ENCODE results near the gene TSHZ3. TPM values are rescaled to one million over a fixed set of nuclear protein-coding genes. Genes with fewer than 3 reads are reported as not detected.
A peak's percentile ranks its signal among the peaks of the same experiment; 100 is the strongest.

The TSHZ3 gene
- polyA plus RNA-seq, 3 donors from 2014 or later = 0.74 to 3.5 (median 1.5) TPM

DNA sequence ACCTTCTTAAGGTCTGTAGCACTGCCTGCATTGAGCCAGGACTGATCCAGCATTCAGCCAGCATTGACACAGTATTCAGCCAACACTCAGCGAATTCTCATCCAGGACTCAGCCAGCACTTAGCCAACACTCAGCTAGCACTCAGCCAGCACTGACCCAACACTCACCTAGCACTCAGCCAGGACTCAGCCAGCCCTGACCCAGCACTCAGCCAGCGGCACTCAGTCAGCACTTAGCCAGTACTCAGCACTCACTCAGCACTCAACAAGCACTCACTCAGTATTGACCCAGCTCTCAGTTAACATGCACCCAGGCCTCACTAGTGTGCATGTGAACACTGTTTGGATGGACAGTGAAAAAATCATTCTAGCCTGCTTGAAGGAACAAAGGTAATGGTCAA, 55.0 kb downstream of the TSHZ3 start:
- Mint-ChIP-seq H3K27ac (no peak overlapping the region), H3K36me3 (no peaks in the 10 kb centered on the region), H3K27me3 (ENCODE audit: low read depth in 3 of 3) (peaks cover 0 to 2% (median 1%) of the 10 kb centered on the region in 3 donors), H3K4me3 (no peak overlapping the region), H3K9me3 (no peaks in the 10 kb centered on the region), H3K4me1 (peaks cover 0 to 1% of the 10 kb centered on the region in 2 donors)
- DNase-seq = no peak

DNA sequence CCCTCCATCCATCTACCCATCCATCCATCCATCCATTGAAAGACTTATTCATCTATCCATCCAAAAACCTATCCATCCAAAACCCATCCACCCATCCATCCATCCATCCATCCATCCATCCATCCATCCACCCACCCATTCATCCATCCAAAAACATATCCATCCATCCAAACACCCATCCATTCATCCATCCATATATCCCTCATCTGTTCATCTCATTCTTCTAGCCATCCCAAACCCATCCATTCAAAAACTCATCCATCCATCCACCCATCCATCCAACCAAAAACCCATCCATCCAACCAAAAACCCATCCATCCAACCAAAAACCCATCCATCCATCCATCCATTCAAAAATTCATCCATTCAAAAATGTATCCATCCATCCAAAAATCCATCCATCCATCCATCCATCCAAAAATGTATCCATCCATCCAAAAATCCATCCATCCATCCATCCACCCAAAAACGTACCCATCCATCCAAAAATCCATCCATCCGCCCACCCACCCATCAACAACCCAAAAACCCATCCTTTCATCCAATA, 56.5 kb downstream of the TSHZ3 start:
- H3K27me3 Mint-ChIP-seq (ENCODE audit: low read depth in 3 of 3) = peaks cover 0 to 2% (median 1%) of the 10 kb centered on the region in 3 donors
- no peak for DNase-seq
- H3K9me3 Mint-ChIP-seq = no peaks in the 10 kb centered on the region
- no peaks in the 10 kb centered on the region for H3K36me3 Mint-ChIP-seq
- peaks cover 0 to 1% of the 10 kb centered on the region in 2 donors for H3K4me1 Mint-ChIP-seq
- no peak overlapping the region for H3K27ac Mint-ChIP-seq
- no peak overlapping the region for H3K4me3 Mint-ChIP-seq

- no peaks in the 10 kb centered on the region for H3K9me3 Mint-ChIP-seq
- no peaks in the 10 kb centered on the region for H3K36me3 Mint-ChIP-seq
- DNase-seq = no peak
- H3K4me3 Mint-ChIP-seq = no peak overlapping the region
- H3K4me1 Mint-ChIP-seq = peaks cover 4 to 5% of the 10 kb centered on the region in 2 donors
- H3K27ac Mint-ChIP-seq = no peak overlapping the region
- peaks cover 0 to 2% (median 1%) of the 10 kb centered on the region in 3 donors for H3K27me3 Mint-ChIP-seq (ENCODE audit: low read depth in 3 of 3)
These were observed 58.2 kb downstream of the TSHZ3 start for GRCh38 chr19:31290931-31291590.

- peak overlapping the region in 1 of 6 donors; percentile 46 for H3K27ac Mint-ChIP-seq
- H3K9me3 Mint-ChIP-seq = no peaks in the 10 kb centered on the region
- H3K27me3 Mint-ChIP-seq (ENCODE audit: low read depth in 3 of 3) = peaks cover 0 to 2% (median 1%) of the 10 kb centered on the region in 3 donors
- peaks cover 5 to 9% of the 10 kb centered on the region in 2 donors for H3K4me1 Mint-ChIP-seq
- H3K36me3 Mint-ChIP-seq = no peaks in the 10 kb centered on the region
- no peak overlapping the region for H3K4me3 Mint-ChIP-seq
- no peak for DNase-seq
These were observed 59.3 kb downstream of the TSHZ3 start for GRCh38 chr19:31289976-31290375.

DNA sequence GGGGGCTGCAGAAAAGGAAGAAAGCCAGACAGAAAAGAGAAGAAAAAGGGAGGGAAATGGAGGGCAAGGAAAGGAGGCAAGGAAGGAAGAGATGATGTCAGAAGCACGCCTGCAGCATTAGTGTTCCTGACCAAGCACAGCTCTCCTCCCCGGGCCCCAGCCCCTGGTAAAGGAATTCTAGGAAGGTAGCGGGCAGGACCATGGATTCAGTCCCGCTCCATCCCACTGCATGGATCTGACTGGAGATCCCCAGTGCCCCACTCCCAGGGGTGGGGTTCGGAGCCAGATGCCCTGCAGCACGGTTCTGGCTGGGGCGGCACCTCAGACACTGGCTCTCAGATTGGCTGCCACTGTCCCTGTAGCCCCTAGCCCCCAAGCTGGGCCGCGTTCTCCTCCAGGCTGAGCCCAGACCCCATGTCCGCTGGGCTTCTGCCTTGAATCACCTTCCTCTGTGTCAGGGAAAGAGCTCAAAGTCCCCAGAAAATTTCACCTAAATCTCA, 59.8 kb downstream of the TSHZ3 start:
- H3K4me1 Mint-ChIP-seq = peaks cover 8 to 9% of the 10 kb centered on the region in 2 donors
- H3K36me3 Mint-ChIP-seq = no peaks in the 10 kb centered on the region
- no peaks in the 10 kb centered on the region for H3K9me3 Mint-ChIP-seq
- H3K27ac Mint-ChIP-seq = no peak overlapping the region
- peaks cover 0 to 2% (median 1%) of the 10 kb centered on the region in 3 donors for H3K27me3 Mint-ChIP-seq (ENCODE audit: low read depth in 3 of 3)
- H3K4me3 Mint-ChIP-seq = no peak overlapping the region
- no peak for DNase-seq

GRCh38 chr19:31286491-31286890, 62.7 kb downstream of the TSHZ3 start:
- H3K36me3 Mint-ChIP-seq = no peaks in the 10 kb centered on the region
- H3K4me3 Mint-ChIP-seq = no peak overlapping the region
- H3K9me3 Mint-ChIP-seq = no peaks in the 10 kb centered on the region
- H3K27me3 Mint-ChIP-seq (ENCODE audit: low read depth in 3 of 3) = peaks cover 0 to under 1% (median 0%) of the 10 kb centered on the region in 3 donors
- H3K27ac Mint-ChIP-seq = peak overlapping the region in 2 of 6 donors; percentile 13 to 60
- DNase-seq = no peak
- peaks cover 9% of the 10 kb centered on the region in 2 donors for H3K4me1 Mint-ChIP-seq

DNA sequence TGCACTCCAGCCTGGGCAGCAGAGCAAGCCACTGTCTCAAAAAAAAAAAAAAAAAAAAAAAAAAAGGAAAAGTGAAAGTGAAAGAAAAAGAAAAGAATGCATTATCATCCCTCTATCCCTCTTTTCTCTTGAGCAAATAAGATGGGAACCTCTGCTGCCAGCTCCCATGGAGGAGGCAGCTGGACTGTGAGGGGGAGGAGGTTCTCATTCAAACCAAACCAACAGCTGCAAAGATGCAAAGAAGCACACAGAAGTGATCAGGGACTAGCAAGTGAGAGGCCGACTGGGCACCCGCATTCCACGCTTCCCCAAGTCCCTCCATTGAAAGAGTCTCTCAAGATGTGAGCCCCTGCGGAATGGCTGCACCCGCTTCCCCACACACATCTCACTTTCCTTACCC, 63.5 kb downstream of the TSHZ3 start:
- DNase-seq = no peak
- peak overlapping the region in 1 of 5 donors; percentile 26 for H3K4me3 Mint-ChIP-seq
- peaks cover 9% of the 10 kb centered on the region in 2 donors for H3K4me1 Mint-ChIP-seq
- H3K9me3 Mint-ChIP-seq = no peaks in the 10 kb centered on the region
- no peaks in the 10 kb centered on the region for H3K36me3 Mint-ChIP-seq
- H3K27ac Mint-ChIP-seq = peak overlapping the region in 2 of 6 donors; percentile 64 to 77
- peaks cover 0 to 2% (median 0%) of the 10 kb centered on the region in 3 donors for H3K27me3 Mint-ChIP-seq (ENCODE audit: low read depth in 3 of 3)

DNA sequence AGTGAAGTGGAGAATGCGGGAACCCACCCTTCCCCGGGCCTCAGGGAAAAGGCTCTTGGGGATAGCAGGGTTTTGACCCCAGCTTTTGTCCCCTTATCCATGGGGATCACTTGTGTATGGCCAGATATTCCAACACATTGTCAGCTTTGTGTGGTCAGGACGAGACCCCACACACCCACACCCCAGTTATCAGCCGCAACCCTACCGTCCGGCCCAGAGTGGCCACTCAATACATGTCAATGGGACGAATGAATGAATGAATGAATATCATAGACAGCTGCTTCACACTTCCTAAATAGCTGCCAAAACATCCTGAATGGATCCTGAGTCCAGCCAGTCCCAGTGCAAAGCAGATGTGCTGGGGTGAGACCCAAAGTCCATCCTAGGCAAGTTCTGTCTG, 64.6 kb downstream of the TSHZ3 start:
- peaks cover 0 to 2% (median 0%) of the 10 kb centered on the region in 3 donors for H3K27me3 Mint-ChIP-seq (ENCODE audit: low read depth in 3 of 3)
- no peaks in the 10 kb centered on the region for H3K36me3 Mint-ChIP-seq

GRCh38 chr19:31283701-31284100, 65.5 kb downstream of the TSHZ3 start:
- Mint-ChIP-seq H3K4me3 (no peak overlapping the region), H3K9me3 (no peaks in the 10 kb centered on the region), H3K4me1 (peaks cover 9% of the 10 kb centered on the region in 2 donors), H3K36me3 (peaks cover 0 to 4% (median 2%) of the 10 kb centered on the region in 3 donors), H3K27ac (no peak overlapping the region), H3K27me3 (ENCODE audit: low read depth in 3 of 3) (peaks cover 0 to 2% (median 0%) of the 10 kb centered on the region in 3 donors)
- no peak for DNase-seq

More for the DNA sequence above, 64.6 kb downstream of the TSHZ3 start:
- Mint-ChIP-seq H3K4me1 (peaks cover 9% of the 10 kb centered on the region in 2 donors), H3K27ac (no peak overlapping the region), H3K9me3 (no peaks in the 10 kb centered on the region), H3K4me3 (no peak overlapping the region)
- DNase-seq = no peak

DNA sequence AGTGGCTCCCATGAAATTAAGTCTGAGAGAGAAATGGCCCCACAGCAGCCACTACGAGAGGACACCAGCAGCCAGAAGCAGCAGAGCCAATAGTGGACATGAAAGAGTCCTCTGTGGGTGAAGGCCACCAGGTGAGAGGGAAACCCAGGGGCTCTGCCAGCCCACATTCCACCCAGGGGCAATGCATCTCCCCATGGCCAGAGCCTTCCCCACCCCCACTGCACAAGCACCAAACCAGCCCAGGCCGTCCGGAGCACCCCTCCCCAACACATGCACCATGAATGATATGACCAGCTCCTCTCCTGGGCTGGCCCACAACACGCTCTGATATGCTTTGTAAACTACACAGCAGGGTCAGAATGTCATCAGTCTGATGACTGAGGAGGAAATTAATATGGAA, 66.9 kb downstream of the TSHZ3 start:
- Mint-ChIP-seq H3K27me3 (ENCODE audit: low read depth in 3 of 3) (peaks cover 3% of the 10 kb centered on the region in 3 donors), H3K9me3 (no peaks in the 10 kb centered on the region), H3K27ac (peak overlapping the region in 1 of 6 donors; percentile 2), H3K4me1 (peaks cover 9% of the 10 kb centered on the region in 2 donors), H3K36me3 (peaks cover 7 to 10% (median 9%) of the 10 kb centered on the region in 3 donors), H3K4me3 (no peak overlapping the region)
- no peak for DNase-seq

- no peak for DNase-seq
- Mint-ChIP-seq H3K4me1 (peaks cover 0 to 4% of the 10 kb centered on the region in 2 donors), H3K4me3 (no peak overlapping the region), H3K27ac (no peak overlapping the region), H3K9me3 (no peaks in the 10 kb centered on the region), H3K27me3 (ENCODE audit: low read depth in 3 of 3) (peaks cover 3% of the 10 kb centered on the region in 3 donors), H3K36me3 (peaks cover 7 to 10% (median 9%) of the 10 kb centered on the region in 3 donors)
These were observed 68.8 kb downstream of the TSHZ3 start for GRCh38 chr19:31280287-31281006.

DNA sequence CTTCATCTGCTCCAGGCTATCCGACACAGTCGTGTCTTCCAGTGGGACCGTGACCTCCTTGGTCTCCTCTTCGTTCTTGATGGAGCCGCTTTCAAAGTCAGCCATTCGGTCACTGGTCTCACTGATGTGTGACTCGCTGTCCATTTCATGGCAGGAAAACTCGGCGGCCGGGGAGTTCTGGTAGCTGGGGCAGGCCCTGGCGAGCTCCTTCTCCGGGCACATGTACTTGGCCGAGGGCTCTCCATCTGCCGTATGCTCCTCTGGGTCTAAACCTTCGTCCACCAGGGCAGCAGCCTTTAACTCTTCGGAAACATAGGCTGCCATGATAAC, 69.8 kb downstream of the TSHZ3 start:
- Mint-ChIP-seq H3K4me1 (peaks cover 0 to 1% of the 10 kb centered on the region in 2 donors), H3K4me3 (no peak overlapping the region), H3K27ac (no peak overlapping the region), H3K36me3 (peaks cover 7 to 12% (median 10%) of the 10 kb centered on the region in 3 donors), H3K27me3 (ENCODE audit: low read depth in 3 of 3) (peaks cover 3 to 7% (median 3%) of the 10 kb centered on the region in 3 donors), H3K9me3 (no peaks in the 10 kb centered on the region)
- no peak for DNase-seq

DNA sequence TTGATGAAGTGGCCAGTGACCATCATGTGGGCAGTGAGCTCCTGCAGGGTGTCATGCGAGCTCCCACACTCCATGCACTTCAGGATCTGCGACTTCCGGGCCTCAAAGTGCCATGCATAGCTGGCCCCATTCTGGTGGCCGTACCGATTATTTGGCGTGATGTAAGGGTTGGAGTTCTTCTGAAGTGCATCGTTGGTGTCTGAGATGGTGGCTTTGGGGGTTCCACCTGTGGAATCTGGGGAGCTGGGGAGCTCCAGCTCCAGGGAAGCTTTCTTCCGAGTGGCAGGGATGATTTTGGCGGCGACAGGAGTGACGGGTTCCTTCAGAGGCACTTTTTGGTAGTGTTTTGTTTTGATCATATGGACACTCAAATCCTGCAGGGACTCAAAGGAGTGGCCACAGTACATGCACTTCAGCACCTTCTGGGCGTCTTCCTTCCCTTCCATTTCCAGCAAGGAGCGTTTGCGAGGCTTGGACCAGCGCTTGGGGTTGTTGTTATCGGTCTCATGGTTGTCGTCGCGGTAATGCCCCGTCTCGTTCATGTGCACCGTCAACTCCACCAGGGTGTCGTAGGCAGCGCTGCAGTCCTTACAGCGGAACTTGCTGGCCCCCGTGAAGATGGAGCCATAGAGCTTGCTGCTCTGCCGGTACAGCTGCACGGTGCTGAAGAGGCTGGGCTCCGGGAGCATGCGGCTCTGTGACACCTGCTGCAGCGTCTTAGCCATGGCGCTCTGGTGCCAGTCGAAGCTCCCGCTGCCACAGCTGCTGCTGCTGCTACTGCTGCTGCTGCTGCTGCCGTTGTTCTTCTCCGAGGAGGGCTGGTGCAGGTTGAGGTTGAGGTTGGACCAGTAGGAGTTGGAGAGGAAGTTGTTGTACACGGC, 70.4 kb downstream of the TSHZ3 start:
- Mint-ChIP-seq H3K36me3 (peaks cover 7 to 15% (median 10%) of the 10 kb centered on the region in 3 donors), H3K27ac (no peak overlapping the region), H3K4me3 (no peak overlapping the region), H3K4me1 (no peaks in the 10 kb centered on the region), H3K27me3 (ENCODE audit: low read depth in 3 of 3) (peaks cover 3 to 9% (median 3%) of the 10 kb centered on the region in 3 donors), H3K9me3 (no peaks in the 10 kb centered on the region)
- DNase-seq = no peak

All from immature natural killer cell (primary cell).